Vagina (tissue), 2 donors: Measurements from ENCODE around the gene HIVEP1.

Experiments used
- CTCF ChIP-seq, 3 experiments: fragments of 450-650 bp in 2 of 3; fragments of 200-600 bp in 1 of 3; sonication (generic) in 1 of 3; IDR thresholded peaks; one replicate each; pipeline ENCODE4 v1.5.1; 2017 to 2019; ENCODE audit warnings: antibody characterized with exemption in 3 of 3, mild to moderate bottlenecking in 2 of 3, moderate library complexity in 2 of 3
- POLR2A ChIP-seq, 2 donors: fragments of 450-650 bp; IDR thresholded peaks; one replicate each; pipeline ENCODE4 v1.6.1; 2017; ENCODE audit warnings: antibody characterized with exemption in 2 of 2, mild to moderate bottlenecking in 2 of 2, moderate library complexity in 2 of 2
- POLR2AphosphoS5 ChIP-seq, 2 donors: sonication (generic); formaldehyde crosslinking; IDR thresholded peaks; one replicate each; pipeline ENCODE4 v1.9.0; 2017; ENCODE audit warnings: antibody characterized with exemption in 2 of 2, mild to moderate bottlenecking in 2 of 2, low read depth in 1 of 2; ENCODE audit not compliant: insufficient read depth in 1 of 2

- TF ChIP-seq CTCF (IDR thresholded peaks at IDR 0.05) (no peak), POLR2A (IDR thresholded peaks at IDR 0.05) (no peak), POLR2AphosphoS5 (IDR thresholded peaks at IDR 0.05; ENCODE audit: insufficient read depth in 1 of 2, low read depth in 1 of 2) (no peak)
Observed at GRCh38 chr6:12094689-12095088, 82.6 kb downstream of the HIVEP1 start.
